Peyer's patch (tissue), 4 donors: ENCODE results near the gene ADGRL3. TPM values are rescaled to one million over a fixed set of nuclear protein-coding genes. Genes with fewer than 3 reads are reported as not detected.

Source experiments
- DNase-seq, 3 donors: peaks; one replicate each; pipeline ENCODE4 v3.0.0-alpha.2; 2017 to 2019
- H3K27ac ChIP-seq, 4 donors: fragments of 200-600 bp; sonication (generic); one replicate each; pipeline ENCODE4 v1.5.1; 2016 to 2019
- H3K27me3 ChIP-seq, 2 donors: fragments of 200-600 bp; sonication (generic); one replicate each; pipeline ENCODE4 v1.5.1; 2019
- H3K36me3 ChIP-seq, 3 donors: fragments of 200-600 bp; sonication (generic); one replicate each; pipeline ENCODE4 v1.5.1; 2016 to 2019
- H3K4me1 ChIP-seq, 4 donors: fragments of 200-600 bp; sonication (generic); one replicate each; pipeline ENCODE4 v1.5.1; 2016 to 2019
- H3K4me3 ChIP-seq, 4 donors: fragments of 200-600 bp; sonication (generic); 1 replicate in 3 of 4; 2 replicates in 1 of 4; pipeline ENCODE4 v1.5.1; 2016 to 2019; ENCODE audit warnings: mild to moderate bottlenecking in 1 of 4
- H3K9me3 ChIP-seq, 4 donors: fragments of 200-600 bp; sonication (generic); one replicate each; pipeline ENCODE4 v1.5.1; 2016 to 2019; ENCODE audit warnings: mild to moderate bottlenecking in 1 of 4
- CTCF ChIP-seq, 6 experiments: fragments of 450-650 bp in 4 of 6; fragments of 200-600 bp in 2 of 6; sonication (generic) in 1 of 6; IDR thresholded peaks; one replicate each; pipeline ENCODE4 v1.5.1; 2017 to 2019; ENCODE audit warnings: antibody characterized with exemption in 6 of 6, mild to moderate bottlenecking in 3 of 6, moderate library complexity in 1 of 6
- POLR2A ChIP-seq, 2 donors: fragments of 450-650 bp; IDR thresholded peaks; one replicate each; pipeline ENCODE4 v1.5.1; 2017; ENCODE audit warnings: antibody characterized with exemption in 2 of 2, mild to moderate bottlenecking in 2 of 2, moderate library complexity in 2 of 2
- total RNA-seq, 4 donors: library from RNA; depleted of rRNA; stranded (reverse); fragments of >200 nt; gene quantifications; one replicate each; pipeline ENCODE4 v1.1.0, GENCODE V29; 2016

The ADGRL3 gene
- total RNA-seq, 4 donors from 2014 or later, result 3.7 to 39.6 (median 9.1) TPM

GRCh38 chr4:62015043-62015739 is 815.1 kb downstream of the ADGRL3 start:
- Histone ChIP-seq H3K36me3 (no peaks in the 10 kb centered on the region), H3K9me3 (no peaks in the 10 kb centered on the region), H3K4me3 (no peak overlapping the region), H3K27me3 (no peaks in the 10 kb centered on the region), H3K27ac (no peak overlapping the region), H3K4me1 (no peaks in the 10 kb centered on the region)
- no peak for DNase-seq
- TF ChIP-seq CTCF (IDR thresholded peaks at IDR 0.05), result no peak
- no peak for TF ChIP-seq POLR2A (IDR thresholded peaks at IDR 0.05)

- TF ChIP-seq POLR2A (IDR thresholded peaks at IDR 0.05), result no peak
- TF ChIP-seq CTCF (IDR thresholded peaks at IDR 0.05), result no peak
- DNase-seq, result no peak
- Histone ChIP-seq H3K27me3 (no peaks in the 10 kb centered on the region), H3K4me1 (no peaks in the 10 kb centered on the region), H3K9me3 (no peaks in the 10 kb centered on the region), H3K4me3 (no peak overlapping the region), H3K36me3 (no peaks in the 10 kb centered on the region), H3K27ac (no peak overlapping the region)
Measured at GRCh38 chr4:62018537-62018936, 818.4 kb downstream of the ADGRL3 start.

GRCh38 chr4:62023633-62024032 is 823.5 kb downstream of the ADGRL3 start:
- H3K4me3 ChIP-seq, result no peak overlapping the region

GRCh38 chr4:62028745-62029144 is 828.6 kb downstream of the ADGRL3 start:
- Histone ChIP-seq H3K27ac (no peak overlapping the region), H3K9me3 (no peaks in the 10 kb centered on the region), H3K36me3 (no peaks in the 10 kb centered on the region), H3K4me1 (no peaks in the 10 kb centered on the region), H3K27me3 (no peaks in the 10 kb centered on the region), H3K4me3 (no peak overlapping the region)
- TF ChIP-seq CTCF (IDR thresholded peaks at IDR 0.05) (no peak), POLR2A (IDR thresholded peaks at IDR 0.05) (no peak)
- no peak for DNase-seq

More at GRCh38 chr4:62023633-62024032, 823.5 kb downstream of the ADGRL3 start:
- no peak overlapping the region for H3K27ac ChIP-seq
- H3K9me3 ChIP-seq, result no peaks in the 10 kb centered on the region
- no peaks in the 10 kb centered on the region for H3K4me1 ChIP-seq
- no peaks in the 10 kb centered on the region for H3K27me3 ChIP-seq
- DNase-seq, result no peak
- TF ChIP-seq POLR2A (IDR thresholded peaks at IDR 0.05), result no peak
- no peak for TF ChIP-seq CTCF (IDR thresholded peaks at IDR 0.05)
- H3K36me3 ChIP-seq, result no peaks in the 10 kb centered on the region

- no peak for TF ChIP-seq POLR2A (IDR thresholded peaks at IDR 0.05)
- no peak for TF ChIP-seq CTCF (IDR thresholded peaks at IDR 0.05)
Measured at GRCh38 chr4:62030958-62031357, 830.8 kb downstream of the ADGRL3 start.

More at GRCh38 chr4:62030958-62031357, 830.8 kb downstream of the ADGRL3 start:
- H3K4me3 ChIP-seq, result no peak overlapping the region
- DNase-seq, result no peak
- no peaks in the 10 kb centered on the region for H3K27me3 ChIP-seq
- H3K9me3 ChIP-seq, result no peaks in the 10 kb centered on the region
- H3K4me1 ChIP-seq, result no peaks in the 10 kb centered on the region
- H3K36me3 ChIP-seq, result no peaks in the 10 kb centered on the region
- no peak overlapping the region for H3K27ac ChIP-seq
